Ovary (tissue), 9 donors: ENCODE measurements around the gene CXCL17. TPM values are rescaled to one million over a fixed set of nuclear protein-coding genes. Genes with fewer than 3 reads are reported as not detected.

Experiments used
- DNase-seq, 5 donors: peaks; one replicate each; pipeline ENCODE4 v3.0.0-alpha.2; 2019 to 2020
- H3K27ac ChIP-seq, 2 donors: fragments of 200-600 bp; one replicate each; pipeline versions ENCODE4 v1.5.1 to v1.8.0; 2019 to 2022
- H3K27me3 ChIP-seq: fragments of 200-600 bp; one replicate; pipeline ENCODE4 v1.8.0; 2022
- H3K36me3 ChIP-seq: fragments of 200-600 bp; sonication (generic); one replicate; pipeline ENCODE4 v1.5.1; 2019
- H3K4me1 ChIP-seq: one replicate; pipeline ENCODE4 v1.8.1; 2013; ENCODE audit warnings: mild to moderate bottlenecking, moderate library complexity; ENCODE audit not compliant: insufficient read depth
- H3K4me3 ChIP-seq: fragments of 200-600 bp; sonication (generic); one replicate; pipeline ENCODE4 v1.5.1; 2017
- H3K9me3 ChIP-seq, 2 donors: fragments of 200-600 bp in 1 of 2; sonication (generic) in 1 of 2; one replicate each; pipeline versions ENCODE4 v1.5.1 to v1.8.1; 2013 to 2019; ENCODE audit warnings: mild to moderate bottlenecking in 1 of 2, moderate library complexity in 1 of 2
- EP300 ChIP-seq: sonication (generic); formaldehyde crosslinking; IDR thresholded peaks from one replicate; pipeline ENCODE4 v1.6.1; 2017; ENCODE audit warnings: antibody characterized with exemption
- POLR2A ChIP-seq: fragments of 450-650 bp; IDR thresholded peaks from one replicate; pipeline ENCODE4 v1.6.1; 2017; ENCODE audit warnings: antibody characterized with exemption, mild to moderate bottlenecking, moderate library complexity
- WGBS, 3 donors: extraction: QIAGEN DNeasy Blood & Tissue Kit in 1 of 3; methylation state at CpG; one replicate each; pipeline versions ENCODE4 v1.1.5 to v1.1.7; 2013 to 2017; 5-methylcytosine and 5-hydroxymethylcytosine counted together
- intact Hi-C, 4 donors: fragments of 100-400 bp; cut with DNase I; formaldehyde crosslinking; loops; one replicate each; pipeline versions ENCODE4 v1.11.0 to v1.15.1; 2022 to 2023
- polyA plus RNA-seq, 2 donors: library from polyadenylated mRNA; stranded (reverse); fragments of 200-250 nt in 1 of 2; fragments of 350-450 nt in 1 of 2; fragmentation: Illumina TruSeq in 1 of 2; extraction: RNeasy Lipid Tissue Mini Kit (QIAGEN cat#74804) in 1 of 2; gene quantifications; one replicate each; pipeline ENCODE4 v1.2.3, GENCODE V29; 2013 to 2014
- total RNA-seq, 7 donors: library from RNA; depleted of rRNA in 2 of 7; stranded (reverse); fragments of >200 nt in 2 of 7; fragmentation: NEBNext Ultra II Directional in 3 of 7; extraction: Animal tissue kit (Norgen Biotek cat#: 25700) in 3 of 7; gene quantifications; one replicate each; pipeline versions ENCODE4 v1.1.0 to v1.2.4, GENCODE V29; 2016 to 2023
- TF ChIP-seq, protein P1 (sequence below), 3 donors: fragments of 450-650 bp in 2 of 3; fragments of 200-600 bp in 1 of 3; IDR thresholded peaks; one replicate each; pipeline versions ENCODE4 v1.5.1 to v1.8.0; 2016 to 2022; ENCODE audit warnings: antibody characterized with exemption in 3 of 3, mild to moderate bottlenecking in 1 of 3
- donor health status: DM: no; HTN: no; CAD: no; lungs with moderate emphysema.
- donor health status: DM: no; HTN: no; CAD: no.
- donor health status: Bipolar disorder and iron deficiency.
- donor health status: DM: yes; HTN: yes; CAD: no.
- donor health status: DM: no; HTN: no; CAD: no.
- donor health status: DM: yes; HTN: yes; CAD: no.

The CXCL17 gene
- total and polyA plus RNA-seq, 9 donors = 0.32 to 0.46 TPM; not detected in 7

DNA sequence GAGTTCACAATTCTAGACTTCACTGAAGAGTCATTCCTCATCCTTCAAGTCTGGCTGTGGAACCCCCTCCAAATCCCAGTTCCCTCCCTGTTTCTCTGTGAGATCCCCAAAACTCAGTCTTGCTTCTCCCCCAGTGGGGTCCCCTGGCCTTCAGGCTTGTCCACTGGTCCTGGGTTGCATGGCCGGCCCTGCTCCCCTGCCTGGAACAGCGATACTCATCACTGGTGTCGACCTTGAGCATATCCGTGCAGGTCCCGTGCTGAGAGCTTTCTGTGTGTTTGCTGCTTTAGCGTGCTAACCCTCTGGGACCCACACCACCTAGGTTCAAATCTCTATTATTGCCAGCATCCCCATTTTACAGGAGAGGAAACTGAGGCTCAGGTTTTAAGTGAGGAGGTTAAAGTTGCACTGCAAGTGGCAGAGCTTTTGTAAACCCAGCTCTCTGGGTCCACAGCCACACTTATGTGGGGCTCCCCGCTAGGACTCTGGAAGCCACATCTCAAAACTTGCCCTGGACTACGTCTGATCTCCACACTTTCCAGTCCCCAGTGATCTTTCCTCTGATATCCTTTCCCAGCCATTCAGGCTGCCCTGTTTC is 31.1 kb downstream of the CXCL17 start:
- Histone ChIP-seq H3K27ac (no peak overlapping the region), H3K27me3 (no peaks in the 10 kb centered on the region)
- DNase-seq = no peak

DNA sequence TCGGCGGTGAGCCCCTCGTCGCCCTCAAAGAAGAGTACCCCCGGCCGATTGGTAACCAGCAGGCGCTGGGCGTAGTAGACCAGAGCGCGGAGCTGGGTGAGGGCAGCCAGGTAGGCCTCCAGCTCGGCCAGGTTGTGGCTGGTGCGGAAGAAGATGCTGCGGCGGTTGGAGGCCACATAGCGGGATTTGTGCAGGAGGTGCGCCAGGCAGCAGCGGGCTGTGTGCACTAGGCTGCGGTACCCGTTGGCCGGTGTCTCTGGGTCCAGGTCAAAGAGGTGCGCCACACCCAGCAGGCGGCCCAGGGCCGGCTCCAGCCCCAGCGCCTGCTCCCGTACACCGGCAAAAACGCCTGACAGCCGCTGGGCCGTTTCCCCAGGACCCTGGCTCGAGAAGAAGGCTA is 32.4 kb downstream of the CXCL17 start:
- no peak overlapping the region for H3K27ac ChIP-seq
- intact Hi-C loops = no loop called here
- H3K9me3 ChIP-seq = no peaks in the 10 kb centered on the region
- H3K4me1 ChIP-seq = peaks cover 3% of the 10 kb centered on the region
- DNase-seq = no peak
- H3K4me3 ChIP-seq = no peak overlapping the region
- WGBS, 3 donors = 92 to 96% (median 93%) methylated on average over 28 to 30 of the region's 30 CpGs
- TF ChIP-seq POLR2A (no peak), EP300 (no peak)
- TF ChIP-seq, protein P1, sequence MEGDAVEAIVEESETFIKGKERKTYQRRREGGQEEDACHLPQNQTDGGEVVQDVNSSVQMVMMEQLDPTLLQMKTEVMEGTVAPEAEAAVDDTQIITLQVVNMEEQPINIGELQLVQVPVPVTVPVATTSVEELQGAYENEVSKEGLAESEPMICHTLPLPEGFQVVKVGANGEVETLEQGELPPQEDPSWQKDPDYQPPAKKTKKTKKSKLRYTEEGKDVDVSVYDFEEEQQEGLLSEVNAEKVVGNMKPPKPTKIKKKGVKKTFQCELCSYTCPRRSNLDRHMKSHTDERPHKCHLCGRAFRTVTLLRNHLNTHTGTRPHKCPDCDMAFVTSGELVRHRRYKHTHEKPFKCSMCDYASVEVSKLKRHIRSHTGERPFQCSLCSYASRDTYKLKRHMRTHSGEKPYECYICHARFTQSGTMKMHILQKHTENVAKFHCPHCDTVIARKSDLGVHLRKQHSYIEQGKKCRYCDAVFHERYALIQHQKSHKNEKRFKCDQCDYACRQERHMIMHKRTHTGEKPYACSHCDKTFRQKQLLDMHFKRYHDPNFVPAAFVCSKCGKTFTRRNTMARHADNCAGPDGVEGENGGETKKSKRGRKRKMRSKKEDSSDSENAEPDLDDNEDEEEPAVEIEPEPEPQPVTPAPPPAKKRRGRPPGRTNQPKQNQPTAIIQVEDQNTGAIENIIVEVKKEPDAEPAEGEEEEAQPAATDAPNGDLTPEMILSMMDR (IDR thresholded peaks at IDR 0.05) = no peak
- H3K36me3 ChIP-seq = no peaks in the 10 kb centered on the region
- H3K27me3 ChIP-seq = no peaks in the 10 kb centered on the region

More for the DNA sequence above, 31.1 kb downstream of the CXCL17 start:
- intact Hi-C loops = no loop called here
- WGBS, 3 donors = 77 to 86% (median 82%) methylated on average over 8 of the region's 8 CpGs
- peaks cover 3% of the 10 kb centered on the region for H3K4me1 ChIP-seq
- no peaks in the 10 kb centered on the region for H3K36me3 ChIP-seq
- TF ChIP-seq, protein P1 (IDR thresholded peaks at IDR 0.05) = no peak
- TF ChIP-seq POLR2A (no peak), EP300 (no peak)
- H3K4me3 ChIP-seq = no peak overlapping the region
- H3K9me3 ChIP-seq = no peaks in the 10 kb centered on the region

DNA sequence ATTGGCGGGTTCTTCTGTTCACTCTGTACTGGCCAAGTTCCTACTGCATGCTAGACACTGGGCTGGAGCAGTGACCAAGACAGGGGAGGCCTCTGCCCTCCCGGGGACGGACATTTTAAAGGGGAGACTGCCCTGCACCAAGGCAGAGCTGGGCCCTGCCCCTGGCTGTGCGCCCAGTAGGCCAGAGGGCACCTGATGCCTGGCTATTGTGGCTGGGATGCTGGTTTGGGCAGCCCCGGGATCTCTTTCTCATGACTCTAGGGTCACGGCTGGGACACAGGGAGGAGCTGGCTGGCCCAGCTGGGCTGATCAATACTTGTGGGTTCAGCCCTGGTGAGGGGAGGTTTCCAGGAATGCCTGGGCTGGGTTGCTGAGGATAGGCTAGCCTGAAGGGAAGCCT is 33.3 kb downstream of the CXCL17 start:
- Histone ChIP-seq H3K36me3 (no peaks in the 10 kb centered on the region), H3K4me3 (no peak overlapping the region), H3K9me3 (no peaks in the 10 kb centered on the region), H3K27me3 (no peaks in the 10 kb centered on the region), H3K27ac (no peak overlapping the region), H3K4me1 (peaks cover 3% of the 10 kb centered on the region)
- DNase-seq = no peak
- 65 to 68% (median 67%) methylated on average over 6 of the region's 6 CpGs for WGBS, 3 donors
- intact Hi-C loops = no loop called here
- TF ChIP-seq EP300 (no peak), POLR2A (no peak)
- TF ChIP-seq, protein P1 (IDR thresholded peaks at IDR 0.05) = no peak

DNA sequence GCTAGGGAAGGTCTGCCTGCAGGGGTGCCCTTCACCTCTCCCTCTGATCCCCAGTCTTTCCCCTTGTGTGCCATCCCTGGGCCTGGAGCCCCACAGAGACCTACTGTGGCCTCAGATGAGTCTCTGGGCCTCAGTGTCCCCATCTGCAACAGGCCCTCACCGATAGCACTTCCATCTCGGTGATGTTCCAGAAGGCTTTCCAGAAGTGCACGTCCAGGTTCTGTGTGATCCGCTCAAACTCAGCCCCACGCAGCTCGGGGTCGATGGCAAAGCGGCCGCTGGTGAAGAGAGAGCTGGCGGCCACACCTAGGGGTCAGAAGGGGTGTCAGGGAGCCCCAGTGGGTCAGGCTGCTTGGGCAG is 35.0 kb downstream of the CXCL17 start:
- H3K4me1 ChIP-seq = peaks cover 3% of the 10 kb centered on the region
- no peak for TF ChIP-seq EP300
- TF ChIP-seq POLR2A = no peak
- TF ChIP-seq, protein P1 (IDR thresholded peaks at IDR 0.05) = no peak
- 93 to 95% (median 95%) methylated on average over 10 of the region's 10 CpGs for WGBS, 3 donors
- H3K36me3 ChIP-seq = no peaks in the 10 kb centered on the region
- H3K4me3 ChIP-seq = no peak overlapping the region
- no peaks in the 10 kb centered on the region for H3K27me3 ChIP-seq
- no peaks in the 10 kb centered on the region for H3K9me3 ChIP-seq
- no peak for DNase-seq
- H3K27ac ChIP-seq = no peak overlapping the region
- intact Hi-C loops = no loop called here
